PC-9 (cell line): ENCODE data around the gene TRIP13.

Source experiments
- EZH2 ChIP-seq: fragments of 200-600 bp; sonication (generic); IDR thresholded peaks from 2 replicates; pipeline ENCODE4 v1.8.0; 2017; ENCODE audit warnings: antibody characterized with exemption, low read depth
- TF ChIP-seq, protein P1 (sequence below): fragments of 200-600 bp; sonication (generic); conservative IDR thresholded peaks from 2 replicates; pipeline ENCODE4 v1.6.1; 2017; ENCODE audit warnings: mixed run types, antibody characterized with exemption, mild to moderate bottlenecking, moderate library complexity

DNA sequence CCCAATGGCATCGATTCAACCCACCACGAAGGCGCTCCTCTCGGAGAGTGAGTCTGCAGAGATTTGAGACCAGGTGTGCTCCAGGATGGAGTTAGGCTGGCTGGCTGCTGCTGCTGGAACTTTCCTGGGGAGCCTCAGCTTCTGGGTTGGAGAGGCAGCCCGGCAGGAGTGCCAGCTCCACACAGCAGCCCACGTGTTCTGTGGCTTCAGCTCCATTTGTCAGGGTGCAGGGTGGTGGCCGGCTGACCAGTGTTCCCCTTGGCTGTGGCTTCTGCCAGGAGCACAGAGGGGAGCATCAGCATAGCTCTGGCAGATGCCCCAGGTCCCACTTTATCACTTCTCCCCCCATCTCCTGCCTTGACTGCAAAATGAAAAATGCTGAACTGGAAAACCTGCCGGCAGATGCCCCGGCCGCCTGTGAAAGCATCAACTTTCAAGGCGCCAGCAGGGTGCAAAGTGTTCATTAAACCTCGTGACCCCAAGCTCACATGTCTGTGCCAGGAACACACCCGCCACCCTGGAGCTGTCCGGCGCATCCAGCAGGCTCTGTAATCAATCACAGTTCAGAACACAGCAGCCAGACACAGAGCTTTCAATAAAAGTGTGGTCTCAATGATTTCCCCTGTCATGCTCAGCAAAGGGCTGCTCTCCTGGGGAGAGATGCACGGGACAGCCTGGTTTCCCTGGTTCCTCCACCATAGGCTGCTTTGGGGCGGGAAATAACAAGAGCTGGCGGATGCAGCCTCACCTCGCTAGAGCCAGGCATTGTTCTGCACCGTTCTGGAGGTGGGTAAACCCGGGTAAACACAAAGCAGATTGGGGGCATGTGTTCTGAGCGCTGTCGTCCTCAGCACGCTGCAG lies 53.2 kb downstream of the TRIP13 start:
- TF ChIP-seq, protein P1, sequence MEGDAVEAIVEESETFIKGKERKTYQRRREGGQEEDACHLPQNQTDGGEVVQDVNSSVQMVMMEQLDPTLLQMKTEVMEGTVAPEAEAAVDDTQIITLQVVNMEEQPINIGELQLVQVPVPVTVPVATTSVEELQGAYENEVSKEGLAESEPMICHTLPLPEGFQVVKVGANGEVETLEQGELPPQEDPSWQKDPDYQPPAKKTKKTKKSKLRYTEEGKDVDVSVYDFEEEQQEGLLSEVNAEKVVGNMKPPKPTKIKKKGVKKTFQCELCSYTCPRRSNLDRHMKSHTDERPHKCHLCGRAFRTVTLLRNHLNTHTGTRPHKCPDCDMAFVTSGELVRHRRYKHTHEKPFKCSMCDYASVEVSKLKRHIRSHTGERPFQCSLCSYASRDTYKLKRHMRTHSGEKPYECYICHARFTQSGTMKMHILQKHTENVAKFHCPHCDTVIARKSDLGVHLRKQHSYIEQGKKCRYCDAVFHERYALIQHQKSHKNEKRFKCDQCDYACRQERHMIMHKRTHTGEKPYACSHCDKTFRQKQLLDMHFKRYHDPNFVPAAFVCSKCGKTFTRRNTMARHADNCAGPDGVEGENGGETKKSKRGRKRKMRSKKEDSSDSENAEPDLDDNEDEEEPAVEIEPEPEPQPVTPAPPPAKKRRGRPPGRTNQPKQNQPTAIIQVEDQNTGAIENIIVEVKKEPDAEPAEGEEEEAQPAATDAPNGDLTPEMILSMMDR, result no peak
- no peak; the same call in 1 of the 2 replicates for TF ChIP-seq EZH2
